Endothelial cell of umbilical vein (primary cell): Measurements from ENCODE around the gene KRTAP3-2. TPM values are rescaled to one million over a fixed set of nuclear protein-coding genes. Genes with fewer than 3 reads are reported as not detected.

Source experiments
- BruUV-seq: library from RNA; stranded (reverse); fragments of 400-500 nt; replicated peaks from 2 replicates; lab custom pipeline; 2021; lab: Mats Ljungman, UMichigan
- CTCF ChIA-PET: fragments of 300-600, 350-600 bp; sonication (Branson Sonifier 250); formaldehyde crosslinking; loops from one replicate; lab custom pipeline; 2021; ENCODE audit warnings: antibody characterized with exemption, inconsistent platforms; lab: Charles Lee
- POLR2A ChIA-PET: fragments of 300-600, 350-600 bp; sonication (Branson Sonifier 250); formaldehyde crosslinking; loops from one replicate; lab custom pipeline; 2021; ENCODE audit warnings: antibody characterized with exemption, inconsistent platforms; lab: Charles Lee
- DNase-seq: peaks from one replicate; pipeline ENCODE4 v3.0.0-alpha.2; 2011; ENCODE audit warnings: low read depth, low spot score
- FAIRE-seq: peaks from 2 replicates; lab custom pipeline; 2011; peaks lifted over from hg19 to GRCh38; lab: Jason Lieb, UNC
- H2AFZ ChIP-seq: 2 replicates; pipeline ENCODE4 v1.6.0; 2012; ENCODE audit warnings: low read depth, low read length, control low read depth, inconsistent platforms
- H3K27ac ChIP-seq: 2 replicates; pipeline ENCODE4 v1.5.1; 2011; ENCODE audit warnings: low read depth, mild to moderate bottlenecking, control low read depth, low read length, moderate library complexity; ENCODE audit not compliant: insufficient read depth
- H3K27me3 ChIP-seq, 2 experiments: 2 replicates each; pipeline versions ENCODE4 v1.6.0 to v1.6.1; 2011; ENCODE audit warnings: low read length in 2 of 2, mixed read lengths in 1 of 2; ENCODE audit not compliant: control insufficient read depth in 2 of 2, insufficient read depth in 2 of 2
- H3K36me3 ChIP-seq, 2 experiments: 2 replicates in 1 of 2; 3 replicates in 1 of 2; pipeline ENCODE4 v1.5.1; 2011; ENCODE audit warnings: low read length in 2 of 2, mild to moderate bottlenecking in 1 of 2, moderate library complexity in 1 of 2; ENCODE audit not compliant: control insufficient read depth in 2 of 2, insufficient read depth in 2 of 2; ENCODE audit errors: extremely low read depth in 1 of 2
- H3K4me1 ChIP-seq: 3 replicates; pipeline ENCODE4 v1.5.1; 2011; ENCODE audit warnings: mild to moderate bottlenecking, low read length; ENCODE audit not compliant: control insufficient read depth, insufficient read depth; ENCODE audit errors: extremely low read depth
- H3K4me2 ChIP-seq: 2 replicates; pipeline ENCODE4 v1.6.1; 2011; ENCODE audit warnings: low read length, control low read depth, mixed read lengths; ENCODE audit not compliant: insufficient read depth
- H3K4me3 ChIP-seq, 3 experiments: fragments of 200-600 bp in 1 of 3; sonication (generic), shearing (Covaris generic) in 1 of 3; replicated peaks in 1 of 3; 2 replicates each; pipeline ENCODE4 v1.5.1; 2011 to 2016; ENCODE audit warnings: control low read depth in 3 of 3, low read length in 3 of 3, mild to moderate bottlenecking in 2 of 3, inconsistent platforms in 1 of 3, low read depth in 1 of 3, moderate library complexity in 1 of 3; ENCODE audit not compliant: insufficient read depth in 1 of 3
- H3K79me2 ChIP-seq: 2 replicates; pipeline ENCODE4 v1.6.0; 2012; ENCODE audit warnings: low read length, inconsistent platforms; ENCODE audit not compliant: control insufficient read depth, insufficient read depth
- H3K9ac ChIP-seq: replicated peaks from 2 replicates; pipeline ENCODE3; 2011; ENCODE audit warnings: low read length, control low read depth; ENCODE audit not compliant: insufficient read depth; ENCODE audit errors: extremely low read depth
- H3K9me1 ChIP-seq: replicated peaks from 3 replicates; pipeline ENCODE4 v1.6.0; 2011; ENCODE audit warnings: mild to moderate bottlenecking, low read length; ENCODE audit not compliant: control insufficient read depth, insufficient read depth; ENCODE audit errors: extremely low read depth
- H3K9me3 ChIP-seq: replicated peaks from 2 replicates; pipeline ENCODE4 v1.5.1; 2012; ENCODE audit warnings: low read length, inconsistent platforms; ENCODE audit not compliant: control insufficient read depth, insufficient read depth
- H4K20me1 ChIP-seq: replicated peaks from 2 replicates; pipeline ENCODE3; 2011; ENCODE audit warnings: mild to moderate bottlenecking, low read length; ENCODE audit not compliant: control insufficient read depth, insufficient read depth; ENCODE audit errors: extremely low read depth
- EZH2 ChIP-seq: IDR thresholded peaks from 2 replicates; pipeline ENCODE4 v1.6.1; 2012; ENCODE audit warnings: borderline replicate concordance, low read depth, mild to moderate bottlenecking, moderate library complexity, low read length, inconsistent platforms; ENCODE audit not compliant: severe bottlenecking
- FOS ChIP-seq: IDR thresholded peaks from 2 replicates; pipeline ENCODE4 v1.6.1; 2011; ENCODE audit warnings: mild to moderate bottlenecking, low read length, moderate library complexity, borderline replicate concordance; ENCODE audit not compliant: insufficient read depth
- GATA2 ChIP-seq: IDR thresholded peaks from 2 replicates; pipeline ENCODE4 v1.7.0; 2011; ENCODE audit warnings: low read depth, mild to moderate bottlenecking, moderate library complexity, mixed read lengths, low read length; ENCODE audit not compliant: insufficient read length, insufficient read depth
- JUN ChIP-seq: IDR thresholded peaks from 2 replicates; pipeline ENCODE4 v1.6.1; 2011; ENCODE audit warnings: borderline replicate concordance, low read depth; ENCODE audit not compliant: insufficient read length, insufficient read depth
- MYC ChIP-seq: IDR thresholded peaks from one replicate; pipeline ENCODE4 v1.6.1; 2011; ENCODE audit warnings: mild to moderate bottlenecking, low read depth, low read length
- POLR2A ChIP-seq: IDR thresholded peaks from 2 replicates; pipeline ENCODE4 v1.6.1; 2012; ENCODE audit warnings: low read depth, mild to moderate bottlenecking, control low read depth, low read length
- POLR2AphosphoS5 ChIP-seq: IDR thresholded peaks from 2 replicates; pipeline ENCODE4 v1.6.1; 2012; ENCODE audit warnings: low read depth, mild to moderate bottlenecking, control low read depth, low read length, moderate library complexity; ENCODE audit not compliant: insufficient read depth
- dilution Hi-C: fragments of 300-500 bp; cut with MboI; formaldehyde crosslinking; loops from one replicate; pipeline ENCODE4 v1.15.0; 2019; ENCODE audit warnings: low sequenced_read_pairs; ENCODE audit not compliant: extremely low pct_ligation_motif_present
- intact Hi-C: fragments of 100-400 bp; cut with micrococcal nuclease; formaldehyde crosslinking; loops from one replicate; pipeline ENCODE4 v1.10.0; 2022
- polyA plus RNA-seq, 4 experiments: library from polyadenylated mRNA; depleted of rRNA in 3 of 4; stranded (reverse) in 3 of 4; unstranded in 1 of 4; fragments of >200 nt; gene quantifications; 2 replicates each; pipeline versions ENCODE4 v1.2.1 to v1.2.3, GENCODE V29; 2011 to 2012; ENCODE audit warnings: missing spikeins in 1 of 4
- total RNA-seq: library from RNA; stranded (reverse); gene quantifications from 2 replicates; pipeline ENCODE4 v1.2.3, GENCODE V29; 2021
- TF ChIP-seq, protein P1 (sequence below): IDR thresholded peaks from 2 replicates; pipeline ENCODE4 v1.6.1; 2011; ENCODE audit not compliant: insufficient read depth, insufficient read length
- TF ChIP-seq, protein P2 (sequence below), 2 donors: IDR thresholded peaks; 1 replicate in 1 of 2; 2 replicates in 1 of 2; pipeline ENCODE4 v1.5.1; 2011; ENCODE audit warnings: low read length in 2 of 2, mild to moderate bottlenecking in 2 of 2, moderate library complexity in 2 of 2, control low read depth in 1 of 2, inconsistent platforms in 1 of 2, low read depth in 1 of 2; ENCODE audit not compliant: insufficient read depth in 1 of 2; ENCODE audit errors: extremely low read depth in 1 of 2

Gene KRTAP3-2
- total and polyA plus RNA-seq, 2 donors (not counting 3 experiments of a cell fraction or from before 2014, with no cell fraction given): not detected

- no peak for FAIRE-seq
- H3K27me3 ChIP-seq: peaks cover 3% of the 10 kb centered on the region in 2 experiments
- H3K9me3 ChIP-seq: no peaks in the 10 kb centered on the region
- H3K4me2 ChIP-seq: no peak overlapping the region
- intact Hi-C loops (no loop called here), dilution Hi-C loops (no loop called here)
- H3K27ac ChIP-seq: no peak overlapping the region
- H3K36me3 ChIP-seq: no peaks in the 10 kb centered on the region
- H3K4me1 ChIP-seq: no peaks in the 10 kb centered on the region
- ChIA-PET CTCF (interaction anchor here (0.8 to 1.4 kb wide), 4 partner anchors 15 to 360 kb away, joined by 3 to 4 read pairs (median 4); no protein-coding TSS in a partner anchor), POLR2A (no interaction called here)
- H3K9ac ChIP-seq: no peak overlapping the region
- no peaks in the 10 kb centered on the region for H4K20me1 ChIP-seq
- no peak for DNase-seq
- no peak overlapping the region for H2AFZ ChIP-seq
- BruUV-seq: no TSS peak
- TF ChIP-seq MYC: no peak
- no peak overlapping the region for H3K4me3 ChIP-seq
- H3K9me1 ChIP-seq: no peaks in the 10 kb centered on the region
- H3K79me2 ChIP-seq: no peaks in the 10 kb centered on the region
Observed at GRCh38 chr17:40962059-40962561, 37.6 kb downstream of the KRTAP3-2 start.

DNA sequence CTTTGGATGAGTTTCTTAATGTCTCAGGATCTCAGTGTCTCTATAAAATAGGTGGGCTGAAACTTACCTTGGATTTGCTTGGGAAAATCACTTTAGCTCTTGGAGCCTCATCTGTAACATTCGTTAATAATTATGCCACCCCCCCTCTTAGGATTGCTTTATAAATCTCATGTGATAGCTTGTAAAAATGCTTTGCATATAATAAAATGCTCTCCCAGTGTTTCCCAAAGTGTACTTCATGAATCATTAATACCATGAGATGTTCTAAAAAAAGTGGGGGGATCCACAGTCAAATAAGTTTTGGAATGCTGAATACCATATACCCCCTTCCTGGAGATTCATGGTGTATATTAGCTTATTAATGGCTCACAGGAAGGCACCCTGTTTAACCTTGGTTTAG lies 38.1 kb downstream of the KRTAP3-2 start:
- no peaks in the 10 kb centered on the region for H3K9me3 ChIP-seq
- H3K27ac ChIP-seq: no peak overlapping the region
- no TSS peak for BruUV-seq
- POLR2A ChIA-PET: no interaction called here
- peaks cover 3 to 5% of the 10 kb centered on the region in 2 experiments for H3K27me3 ChIP-seq
- no peaks in the 10 kb centered on the region for H3K4me1 ChIP-seq
- H4K20me1 ChIP-seq: no peaks in the 10 kb centered on the region
- no peaks in the 10 kb centered on the region for H3K79me2 ChIP-seq
- CTCF ChIA-PET: interaction anchor here (0.8 to 1.4 kb wide), 4 partner anchors 15 to 361 kb away, joined by 3 to 4 read pairs (median 4); no protein-coding TSS in a partner anchor
- DNase-seq (no peak), FAIRE-seq (no peak)
- intact Hi-C loops: no loop called here
- H3K36me3 ChIP-seq: no peaks in the 10 kb centered on the region
- no peaks in the 10 kb centered on the region for H3K9me1 ChIP-seq
- no peak overlapping the region for H3K9ac ChIP-seq
- H3K4me3 ChIP-seq: no peak overlapping the region
- dilution Hi-C loops: no loop called here
- TF ChIP-seq MYC: no peak
- TF ChIP-seq, protein P1, sequence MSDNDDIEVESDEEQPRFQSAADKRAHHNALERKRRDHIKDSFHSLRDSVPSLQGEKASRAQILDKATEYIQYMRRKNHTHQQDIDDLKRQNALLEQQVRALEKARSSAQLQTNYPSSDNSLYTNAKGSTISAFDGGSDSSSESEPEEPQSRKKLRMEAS: no peak
- TF ChIP-seq FOS: no peak
- no peak for TF ChIP-seq GATA2
- TF ChIP-seq, protein P2, sequence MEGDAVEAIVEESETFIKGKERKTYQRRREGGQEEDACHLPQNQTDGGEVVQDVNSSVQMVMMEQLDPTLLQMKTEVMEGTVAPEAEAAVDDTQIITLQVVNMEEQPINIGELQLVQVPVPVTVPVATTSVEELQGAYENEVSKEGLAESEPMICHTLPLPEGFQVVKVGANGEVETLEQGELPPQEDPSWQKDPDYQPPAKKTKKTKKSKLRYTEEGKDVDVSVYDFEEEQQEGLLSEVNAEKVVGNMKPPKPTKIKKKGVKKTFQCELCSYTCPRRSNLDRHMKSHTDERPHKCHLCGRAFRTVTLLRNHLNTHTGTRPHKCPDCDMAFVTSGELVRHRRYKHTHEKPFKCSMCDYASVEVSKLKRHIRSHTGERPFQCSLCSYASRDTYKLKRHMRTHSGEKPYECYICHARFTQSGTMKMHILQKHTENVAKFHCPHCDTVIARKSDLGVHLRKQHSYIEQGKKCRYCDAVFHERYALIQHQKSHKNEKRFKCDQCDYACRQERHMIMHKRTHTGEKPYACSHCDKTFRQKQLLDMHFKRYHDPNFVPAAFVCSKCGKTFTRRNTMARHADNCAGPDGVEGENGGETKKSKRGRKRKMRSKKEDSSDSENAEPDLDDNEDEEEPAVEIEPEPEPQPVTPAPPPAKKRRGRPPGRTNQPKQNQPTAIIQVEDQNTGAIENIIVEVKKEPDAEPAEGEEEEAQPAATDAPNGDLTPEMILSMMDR (IDR thresholded peaks at IDR 0.05; ENCODE audit: extremely low read depth in 1 of 2, insufficient read depth in 1 of 2, low read depth in 1 of 2, low read length in 2 of 2): no peak
- TF ChIP-seq JUN: no peak
- no peak for TF ChIP-seq POLR2AphosphoS5
- TF ChIP-seq EZH2: no peak
- no peak for TF ChIP-seq POLR2A
- no peak overlapping the region for H2AFZ ChIP-seq
- no peak overlapping the region for H3K4me2 ChIP-seq
